Uterus (tissue), 2 donors: ENCODE data around the gene TNPO3.

ENCODE experiments used
- CTCF ChIP-seq, 4 experiments: fragments of 200-600 bp in 2 of 4; fragments of 450-650 bp in 2 of 4; sonication (generic) in 2 of 4; IDR thresholded peaks; one replicate each; pipeline ENCODE4 v1.5.1; 2016 to 2019; ENCODE audit warnings: antibody characterized with exemption in 4 of 4, mild to moderate bottlenecking in 2 of 4, moderate library complexity in 1 of 4
- POLR2A ChIP-seq, 2 donors: fragments of 450-650 bp; IDR thresholded peaks; one replicate each; pipeline ENCODE4 v1.6.1; 2016; ENCODE audit warnings: antibody characterized with exemption in 2 of 2, mild to moderate bottlenecking in 1 of 2, moderate library complexity in 1 of 2

DNA sequence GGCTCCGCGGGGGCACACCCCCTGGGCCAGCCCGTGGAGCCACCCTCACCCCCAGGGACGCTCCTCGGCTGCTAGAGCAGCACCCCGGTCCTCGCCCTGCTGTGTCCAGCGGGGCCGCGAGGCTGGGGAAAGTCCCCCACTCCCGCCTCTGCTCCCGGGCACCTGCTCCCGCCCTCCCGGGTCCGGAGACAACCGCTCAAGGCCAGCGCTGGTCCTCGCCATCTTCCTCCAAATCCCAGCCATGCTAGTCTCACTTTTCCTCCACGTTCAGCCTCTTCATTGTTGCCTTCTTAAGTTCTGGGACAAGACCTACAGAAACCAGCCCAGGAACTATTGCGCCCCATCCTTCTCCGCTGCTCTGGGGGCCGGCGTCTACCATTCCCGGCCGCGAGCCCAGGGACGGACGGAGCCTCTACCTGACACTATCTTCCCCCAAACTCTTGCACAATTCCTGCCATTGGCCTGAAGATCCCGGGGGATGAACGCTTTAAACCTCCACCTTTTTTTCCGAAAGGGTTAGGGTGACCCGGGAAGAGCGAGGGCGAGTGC is 139.6 kb downstream of the TNPO3 start:
- TF ChIP-seq POLR2A (IDR thresholded peaks at IDR 0.05): no peak
- no peak for TF ChIP-seq CTCF (IDR thresholded peaks at IDR 0.05)
